Breast epithelium (tissue), 4 donors: ENCODE data around the gene MAN1C1. TPM values are rescaled to one million over a fixed set of nuclear protein-coding genes. Genes with fewer than 3 reads are reported as not detected.

ENCODE experiments used
- DNase-seq, 2 donors: peaks; one replicate each; pipeline ENCODE4 v3.0.0-alpha.2; 2019; ENCODE audit warnings: low spot score in 2 of 2
- H3K27ac ChIP-seq, 2 donors: fragments of 200-600 bp; sonication (generic) in 1 of 2; one replicate each; pipeline ENCODE4 v1.5.1; 2016 to 2019; ENCODE audit warnings: mild to moderate bottlenecking in 1 of 2
- H3K27me3 ChIP-seq, 2 donors: fragments of 200-600 bp; sonication (generic) in 1 of 2; one replicate each; pipeline versions ENCODE4 v1.5.1 to v1.6.0; 2017 to 2019; ENCODE audit warnings: control low read depth in 1 of 2, mild to moderate bottlenecking in 1 of 2
- H3K36me3 ChIP-seq: fragments of 200-600 bp; one replicate; pipeline ENCODE4 v1.5.1; 2019
- H3K4me1 ChIP-seq, 2 donors: fragments of 200-600 bp; sonication (generic); one replicate each; pipeline ENCODE4 v1.5.1; 2016 to 2019; ENCODE audit warnings: control low read depth in 1 of 2
- H3K4me3 ChIP-seq, 3 donors: fragments of 200-600 bp; sonication (generic); 1 replicate in 2 of 3; 2 replicates in 1 of 3; pipeline ENCODE4 v1.5.1; 2016 to 2019; ENCODE audit warnings: mild to moderate bottlenecking in 3 of 3, moderate library complexity in 2 of 3
- H3K9me3 ChIP-seq, 2 donors: fragments of 200-600 bp; sonication (generic) in 1 of 2; one replicate each; pipeline ENCODE4 v1.5.1; 2016 to 2019; ENCODE audit warnings: control low read depth in 1 of 2
- POLR2A ChIP-seq: fragments of 450-650 bp; IDR thresholded peaks from one replicate; pipeline ENCODE4 v1.6.1; 2016; ENCODE audit warnings: antibody characterized with exemption, mild to moderate bottlenecking, moderate library complexity
- POLR2AphosphoS5 ChIP-seq, 3 donors: sonication (generic); formaldehyde crosslinking; IDR thresholded peaks; one replicate each; pipeline ENCODE4 v1.6.1; 2017; ENCODE audit warnings: antibody characterized with exemption in 3 of 3
- intact Hi-C: fragments of 100-400 bp; cut with DNase I; formaldehyde crosslinking; loops from one replicate; pipeline ENCODE4 v1.15.1; 2023; ENCODE audit warnings: low total_unique reads
- total RNA-seq, 3 donors: library from RNA; depleted of rRNA; stranded (reverse); fragments of >200 nt; gene quantifications; one replicate each; pipeline ENCODE4 v1.1.0, GENCODE V29; 2016
- TF ChIP-seq, protein P1 (sequence below), 3 donors: fragments of 450-650 bp; IDR thresholded peaks; one replicate each; pipeline ENCODE4 v1.5.1; 2016 to 2017; ENCODE audit warnings: antibody characterized with exemption in 3 of 3, mild to moderate bottlenecking in 3 of 3, moderate library complexity in 3 of 3

Gene MAN1C1
- total RNA-seq, 3 donors from 2014 or later: 6.7 to 13.8 (median 6.9) TPM

DNA sequence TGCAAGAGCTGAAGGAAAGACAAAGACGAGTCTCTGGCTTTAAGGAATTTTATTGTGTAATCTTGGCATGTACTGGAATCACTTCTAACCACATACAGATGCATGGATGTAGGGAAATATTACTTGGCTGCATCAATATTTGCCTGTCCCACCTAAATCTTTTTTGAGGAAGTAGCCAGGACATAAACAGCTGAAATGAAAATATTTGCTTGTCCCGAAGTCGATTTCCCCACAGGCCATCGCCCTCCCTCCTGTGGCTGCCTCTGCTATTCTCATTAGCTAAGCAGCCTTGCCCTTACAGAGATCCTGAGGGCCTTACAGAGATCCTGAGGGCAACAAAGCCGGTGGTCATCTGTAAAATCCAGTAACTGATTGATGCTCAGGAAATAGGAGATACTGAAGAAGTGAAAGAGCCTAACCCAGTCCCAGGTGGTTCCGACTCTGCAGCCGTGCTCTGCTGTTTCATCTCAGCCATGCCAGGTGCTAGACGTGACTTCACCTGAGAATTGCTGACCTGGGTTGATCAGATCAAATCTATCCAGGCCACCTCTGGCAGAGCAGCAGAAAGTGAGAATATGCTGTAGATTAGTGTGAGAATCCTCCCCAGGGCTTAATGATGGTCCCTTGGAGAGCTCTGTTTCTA lies 25.5 kb downstream of the MAN1C1 start:
- H3K27me3 ChIP-seq: no peaks in the 10 kb centered on the region
- peaks cover 0 to 11% of the 10 kb centered on the region in 2 donors for H3K4me1 ChIP-seq
- TF ChIP-seq POLR2A: no peak
- TF ChIP-seq POLR2AphosphoS5 (IDR thresholded peaks at IDR 0.05): no peak
- TF ChIP-seq, protein P1, sequence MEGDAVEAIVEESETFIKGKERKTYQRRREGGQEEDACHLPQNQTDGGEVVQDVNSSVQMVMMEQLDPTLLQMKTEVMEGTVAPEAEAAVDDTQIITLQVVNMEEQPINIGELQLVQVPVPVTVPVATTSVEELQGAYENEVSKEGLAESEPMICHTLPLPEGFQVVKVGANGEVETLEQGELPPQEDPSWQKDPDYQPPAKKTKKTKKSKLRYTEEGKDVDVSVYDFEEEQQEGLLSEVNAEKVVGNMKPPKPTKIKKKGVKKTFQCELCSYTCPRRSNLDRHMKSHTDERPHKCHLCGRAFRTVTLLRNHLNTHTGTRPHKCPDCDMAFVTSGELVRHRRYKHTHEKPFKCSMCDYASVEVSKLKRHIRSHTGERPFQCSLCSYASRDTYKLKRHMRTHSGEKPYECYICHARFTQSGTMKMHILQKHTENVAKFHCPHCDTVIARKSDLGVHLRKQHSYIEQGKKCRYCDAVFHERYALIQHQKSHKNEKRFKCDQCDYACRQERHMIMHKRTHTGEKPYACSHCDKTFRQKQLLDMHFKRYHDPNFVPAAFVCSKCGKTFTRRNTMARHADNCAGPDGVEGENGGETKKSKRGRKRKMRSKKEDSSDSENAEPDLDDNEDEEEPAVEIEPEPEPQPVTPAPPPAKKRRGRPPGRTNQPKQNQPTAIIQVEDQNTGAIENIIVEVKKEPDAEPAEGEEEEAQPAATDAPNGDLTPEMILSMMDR (IDR thresholded peaks at IDR 0.05): no peak
- intact Hi-C loops: no loop called here
- peak overlapping the region in 2 of 3 donors; percentile 5 to 26 for H3K4me3 ChIP-seq
- no peaks in the 10 kb centered on the region for H3K36me3 ChIP-seq
- peaks cover 0 to 6% of the 10 kb centered on the region in 2 donors for H3K9me3 ChIP-seq
- H3K27ac ChIP-seq: peak overlapping the region in 1 of 2 donors; percentile 70
- DNase-seq: no peak

DNA sequence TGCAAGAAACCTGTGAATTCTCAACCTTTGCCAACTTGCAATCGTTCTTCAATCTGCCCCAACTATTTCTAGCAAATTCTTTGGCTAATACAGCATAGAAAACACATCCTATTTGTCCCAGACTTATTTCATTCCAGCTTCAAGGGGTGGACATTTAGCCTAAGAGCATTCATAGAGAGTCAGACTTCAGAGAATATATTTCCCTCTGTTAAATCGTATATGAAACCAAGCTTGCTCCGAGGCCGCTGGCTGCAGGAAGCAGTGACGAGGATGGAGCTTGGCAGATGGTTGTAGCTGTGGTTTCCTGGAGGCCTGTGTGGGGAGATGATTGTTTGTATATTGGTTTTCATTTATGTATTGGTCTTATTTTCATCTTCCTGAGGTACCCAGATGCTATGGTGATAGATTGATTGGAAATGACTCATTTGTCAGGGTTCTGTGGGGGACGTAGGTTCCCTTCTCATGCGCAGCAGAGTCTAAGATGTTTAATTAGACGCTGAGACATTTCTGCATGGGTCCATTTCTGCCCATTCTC lies 26.1 kb downstream of the MAN1C1 start:
- Histone ChIP-seq H3K4me1 (peaks cover 0 to 11% of the 10 kb centered on the region in 2 donors), H3K27me3 (no peaks in the 10 kb centered on the region), H3K36me3 (no peaks in the 10 kb centered on the region), H3K9me3 (peaks cover 0 to 6% of the 10 kb centered on the region in 2 donors), H3K4me3 (peak overlapping the region in 1 of 3 donors; percentile 26), H3K27ac (peak overlapping the region in 1 of 2 donors; percentile 70)
- no peak for TF ChIP-seq POLR2A
- TF ChIP-seq, protein P1 (IDR thresholded peaks at IDR 0.05): no peak
- no peak for TF ChIP-seq POLR2AphosphoS5 (IDR thresholded peaks at IDR 0.05)
- no peak for DNase-seq
- intact Hi-C loops: no loop called here

- intact Hi-C loops: no loop called here
- Histone ChIP-seq H3K27me3 (no peaks in the 10 kb centered on the region), H3K27ac (no peak overlapping the region), H3K4me1 (peaks cover 0 to 11% of the 10 kb centered on the region in 2 donors), H3K9me3 (peaks cover 0 to 4% of the 10 kb centered on the region in 2 donors), H3K36me3 (no peaks in the 10 kb centered on the region), H3K4me3 (no peak overlapping the region)
- DNase-seq: no peak
- TF ChIP-seq, protein P1 (IDR thresholded peaks at IDR 0.05): no peak
- TF ChIP-seq POLR2AphosphoS5 (IDR thresholded peaks at IDR 0.05): no peak
These were observed 27.3 kb downstream of the MAN1C1 start for GRCh38 chr1:25643929-25644328.

- intact Hi-C loops: no loop called here
- DNase-seq: no peak
- no peak overlapping the region for H3K27ac ChIP-seq
- no peaks in the 10 kb centered on the region for H3K9me3 ChIP-seq
- no peak overlapping the region for H3K4me3 ChIP-seq
- peaks cover 0 to 11% of the 10 kb centered on the region in 2 donors for H3K4me1 ChIP-seq
- H3K36me3 ChIP-seq: no peaks in the 10 kb centered on the region
- TF ChIP-seq, protein P1 (IDR thresholded peaks at IDR 0.05): no peak
- TF ChIP-seq POLR2A (no peak), POLR2AphosphoS5 (IDR thresholded peaks at IDR 0.05) (no peak)
- H3K27me3 ChIP-seq: no peaks in the 10 kb centered on the region
These were observed 28.4 kb downstream of the MAN1C1 start for GRCh38 chr1:25644962-25645361.

- H3K9me3 ChIP-seq: no peaks in the 10 kb centered on the region
- DNase-seq: peak in 1 of 2 donors; percentile 5
- intact Hi-C loops: no loop called here
- TF ChIP-seq POLR2AphosphoS5 (IDR thresholded peaks at IDR 0.05): no peak
- no peak for TF ChIP-seq POLR2A
- TF ChIP-seq, protein P1 (IDR thresholded peaks at IDR 0.05): no peak
- H3K4me1 ChIP-seq: peaks cover 0 to 11% of the 10 kb centered on the region in 2 donors
- H3K36me3 ChIP-seq: no peaks in the 10 kb centered on the region
- H3K4me3 ChIP-seq: no peak overlapping the region
- H3K27me3 ChIP-seq: no peaks in the 10 kb centered on the region
- H3K27ac ChIP-seq: no peak overlapping the region
These were observed 29.2 kb downstream of the MAN1C1 start for GRCh38 chr1:25645637-25646400.
